ENCODE measurements around the gene WNK2.

The WNK2 gene

DNA sequence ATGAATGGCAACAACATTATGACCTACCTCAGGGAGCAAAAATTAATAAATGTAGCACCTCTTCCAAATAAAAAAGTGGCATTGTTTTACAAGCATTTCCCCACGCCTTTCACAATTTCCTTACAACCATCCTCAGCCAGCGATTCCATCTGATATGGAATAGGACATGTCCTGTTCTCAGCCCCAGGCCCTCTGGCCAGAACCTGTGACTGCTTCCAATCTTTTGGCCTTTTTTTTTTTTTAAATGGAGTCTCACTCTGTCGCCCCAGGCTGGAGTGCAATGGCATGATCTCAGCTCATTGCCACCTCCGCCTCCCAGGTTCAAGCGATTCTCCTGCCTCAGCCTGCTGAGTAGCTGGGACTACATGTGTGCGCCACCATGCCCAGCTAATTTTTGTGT, 16.8 kb upstream of the WNK2 start:
- Histone ChIP-seq H3K79me2 (ENCODE audit: low read length) (no peaks in the 10 kb centered on the region), H3K4me2 (ENCODE audit: low read length) (no peak overlapping the region), H3K27ac (ENCODE audit: low read length) (no peak overlapping the region), H3K36me3 (replicated peaks; ENCODE audit: low read depth, low read length) (no peaks in the 10 kb centered on the region), H3K9me3 (ENCODE audit: insufficient read depth, low read length) (no peaks in the 10 kb centered on the region), H3K9ac (ENCODE audit: low read length) (no peak overlapping the region), H4K20me1 (ENCODE audit: insufficient read depth, low read length) (no peaks in the 10 kb centered on the region), H3K4me3 (ENCODE audit: low read length) (no peak overlapping the region), H2AFZ (ENCODE audit: low read depth, low read length) (no peak overlapping the region), H3K4me1 (ENCODE audit: low read length) (no peaks in the 10 kb centered on the region), H3K27me3 (ENCODE audit: low read depth, low read length) (0 out of 2 replicates have a peak, but pooled peaks cover under 1% of the 10 kb centered on the region)
- no peak for TF ChIP-seq EZH2phosphoT487 (IDR thresholded peaks at IDR 0.05; ENCODE audit: low read depth)
- TF ChIP-seq, protein P1, sequence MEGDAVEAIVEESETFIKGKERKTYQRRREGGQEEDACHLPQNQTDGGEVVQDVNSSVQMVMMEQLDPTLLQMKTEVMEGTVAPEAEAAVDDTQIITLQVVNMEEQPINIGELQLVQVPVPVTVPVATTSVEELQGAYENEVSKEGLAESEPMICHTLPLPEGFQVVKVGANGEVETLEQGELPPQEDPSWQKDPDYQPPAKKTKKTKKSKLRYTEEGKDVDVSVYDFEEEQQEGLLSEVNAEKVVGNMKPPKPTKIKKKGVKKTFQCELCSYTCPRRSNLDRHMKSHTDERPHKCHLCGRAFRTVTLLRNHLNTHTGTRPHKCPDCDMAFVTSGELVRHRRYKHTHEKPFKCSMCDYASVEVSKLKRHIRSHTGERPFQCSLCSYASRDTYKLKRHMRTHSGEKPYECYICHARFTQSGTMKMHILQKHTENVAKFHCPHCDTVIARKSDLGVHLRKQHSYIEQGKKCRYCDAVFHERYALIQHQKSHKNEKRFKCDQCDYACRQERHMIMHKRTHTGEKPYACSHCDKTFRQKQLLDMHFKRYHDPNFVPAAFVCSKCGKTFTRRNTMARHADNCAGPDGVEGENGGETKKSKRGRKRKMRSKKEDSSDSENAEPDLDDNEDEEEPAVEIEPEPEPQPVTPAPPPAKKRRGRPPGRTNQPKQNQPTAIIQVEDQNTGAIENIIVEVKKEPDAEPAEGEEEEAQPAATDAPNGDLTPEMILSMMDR (IDR thresholded peaks at IDR 0.05; ENCODE audit: low read depth, low read length), result no peak

GRCh38 chr9:93167838-93168237, 16.1 kb upstream of the WNK2 start:
- Histone ChIP-seq H3K9me3 (ENCODE audit: insufficient read depth, low read length) (no peaks in the 10 kb centered on the region), H3K27me3 (ENCODE audit: low read depth, low read length) (0 out of 2 replicates have a peak, but pooled peaks cover 7% of the 10 kb centered on the region), H3K27ac (ENCODE audit: low read length) (no peak overlapping the region), H4K20me1 (ENCODE audit: insufficient read depth, low read length) (no peaks in the 10 kb centered on the region), H3K4me1 (ENCODE audit: low read length) (no peaks in the 10 kb centered on the region), H3K79me2 (ENCODE audit: low read length) (no peaks in the 10 kb centered on the region), H3K36me3 (replicated peaks; ENCODE audit: low read depth, low read length) (no peaks in the 10 kb centered on the region), H3K4me2 (ENCODE audit: low read length) (no peak overlapping the region), H2AFZ (ENCODE audit: low read depth, low read length) (no peak overlapping the region), H3K4me3 (ENCODE audit: low read length) (no peak overlapping the region), H3K9ac (ENCODE audit: low read length) (no peak overlapping the region)
- no peak for TF ChIP-seq EZH2phosphoT487 (IDR thresholded peaks at IDR 0.05; ENCODE audit: low read depth)
- TF ChIP-seq, protein P1 (IDR thresholded peaks at IDR 0.05; ENCODE audit: low read depth, low read length), result no peak

- Histone ChIP-seq H3K9me3 (ENCODE audit: insufficient read depth, low read length) (no peaks in the 10 kb centered on the region), H3K9ac (ENCODE audit: low read length) (no peak overlapping the region), H3K36me3 (replicated peaks; ENCODE audit: low read depth, low read length) (no peaks in the 10 kb centered on the region), H3K4me1 (ENCODE audit: low read length) (no peaks in the 10 kb centered on the region), H2AFZ (ENCODE audit: low read depth, low read length) (no peak overlapping the region), H3K4me3 (ENCODE audit: low read length) (no peak overlapping the region), H4K20me1 (ENCODE audit: insufficient read depth, low read length) (no peaks in the 10 kb centered on the region), H3K79me2 (ENCODE audit: low read length) (no peaks in the 10 kb centered on the region), H3K27me3 (ENCODE audit: low read depth, low read length) (0 out of 2 replicates have a peak, but pooled peaks cover 8% of the 10 kb centered on the region), H3K27ac (ENCODE audit: low read length) (no peak overlapping the region), H3K4me2 (ENCODE audit: low read length) (no peak overlapping the region)
- TF ChIP-seq, protein P1 (IDR thresholded peaks at IDR 0.05; ENCODE audit: low read depth, low read length), result no peak
- no peak for TF ChIP-seq EZH2phosphoT487 (IDR thresholded peaks at IDR 0.05; ENCODE audit: low read depth)
Observed at GRCh38 chr9:93168581-93168980, 15.4 kb upstream of the WNK2 start.

- H3K9me3 ChIP-seq (ENCODE audit: insufficient read depth, low read length), result no peaks in the 10 kb centered on the region
- H3K4me1 ChIP-seq (ENCODE audit: low read length), result no peaks in the 10 kb centered on the region
- no peaks in the 10 kb centered on the region for H3K79me2 ChIP-seq (ENCODE audit: low read length)
- no peak overlapping the region for H3K27ac ChIP-seq (ENCODE audit: low read length)
- H4K20me1 ChIP-seq (ENCODE audit: insufficient read depth, low read length), result no peaks in the 10 kb centered on the region
- H3K4me3 ChIP-seq (ENCODE audit: low read length), result no peak overlapping the region
- TF ChIP-seq, protein P1 (IDR thresholded peaks at IDR 0.05; ENCODE audit: low read depth, low read length), result no peak
- TF ChIP-seq EZH2phosphoT487 (IDR thresholded peaks at IDR 0.05; ENCODE audit: low read depth), result no peak
- no peak overlapping the region for H3K4me2 ChIP-seq (ENCODE audit: low read length)
- H3K36me3 ChIP-seq (replicated peaks; ENCODE audit: low read depth, low read length), result no peaks in the 10 kb centered on the region
- H2AFZ ChIP-seq (ENCODE audit: low read depth, low read length), result no peak overlapping the region
- 0 out of 2 replicates have a peak, but pooled peaks cover 8% of the 10 kb centered on the region for H3K27me3 ChIP-seq (ENCODE audit: low read depth, low read length)
- no peak overlapping the region for H3K9ac ChIP-seq (ENCODE audit: low read length)
Observed at GRCh38 chr9:93169444-93169843, 14.5 kb upstream of the WNK2 start.

Measured in OCI-LY3 (cell line).